Upper lobe of left lung (tissue), 6 donors: Measurements from ENCODE around the gene NAIF1. TPM values are rescaled to one million over a fixed set of nuclear protein-coding genes. Genes with fewer than 3 reads are reported as not detected.

Source experiments
- ATAC-seq, 2 donors: fragments of 200-7000 bp; cut with Tn5 transposase; one replicate each; pipeline ENCODE4 v1.9.1; 2022; ENCODE audit warnings: mild to moderate bottlenecking in 2 of 2, moderate library complexity in 2 of 2; ENCODE audit not compliant: low FRiP score in 2 of 2
- DNase-seq, 2 donors: peaks; one replicate each; pipeline ENCODE4 v3.0.0-alpha.2; 2019 to 2020
- H3K27ac ChIP-seq, 4 donors: fragments of 200-600 bp; sonication (generic); one replicate each; pipeline ENCODE4 v1.5.1; 2016 to 2019
- H3K27me3 ChIP-seq, 4 donors: fragments of 200-600 bp; sonication (generic); one replicate each; pipeline ENCODE4 v1.5.1; 2017 to 2019
- H3K36me3 ChIP-seq, 4 donors: fragments of 200-600 bp; sonication (generic); one replicate each; pipeline ENCODE4 v1.5.1; 2016 to 2019
- H3K4me1 ChIP-seq, 4 donors: fragments of 200-600 bp; sonication (generic); one replicate each; pipeline ENCODE4 v1.5.1; 2018 to 2019
- H3K4me3 ChIP-seq, 4 donors: fragments of 200-600 bp; sonication (generic); one replicate each; pipeline ENCODE4 v1.5.1; 2017 to 2019; ENCODE audit warnings: mild to moderate bottlenecking in 2 of 4, moderate library complexity in 1 of 4
- H3K9me3 ChIP-seq, 4 donors: fragments of 200-600 bp; sonication (generic); one replicate each; pipeline ENCODE4 v1.5.1; 2018 to 2019
- EP300 ChIP-seq, 4 donors: sonication (generic); formaldehyde crosslinking; IDR thresholded peaks; one replicate each; pipeline ENCODE4 v1.5.1; 2017; ENCODE audit warnings: antibody characterized with exemption in 4 of 4, control low read depth in 2 of 4
- POLR2A ChIP-seq, 4 donors: fragments of 450-650 bp; IDR thresholded peaks; one replicate each; pipeline ENCODE4 v1.5.1; 2016 to 2017; ENCODE audit warnings: antibody characterized with exemption in 4 of 4, mild to moderate bottlenecking in 2 of 4
- POLR2AphosphoS5 ChIP-seq, 2 donors: sonication (generic); formaldehyde crosslinking; IDR thresholded peaks; one replicate each; pipeline ENCODE4 v1.5.1; 2017; ENCODE audit warnings: antibody characterized with exemption in 2 of 2
- WGBS, 2 donors: methylation state at CpG; one replicate each; pipeline ENCODE4 v1.1.5; 2017 to 2018; 5-methylcytosine and 5-hydroxymethylcytosine counted together
- total RNA-seq, 6 donors: library from RNA; depleted of rRNA in 4 of 6; stranded (reverse); fragments of >200 nt in 4 of 6; gene quantifications; one replicate each; pipeline versions ENCODE4 v1.1.0 to v1.2.1, GENCODE V29; 2016 to 2021
- TF ChIP-seq, protein P1 (sequence below), 6 experiments: fragments of 450-650 bp in 4 of 6; fragments of 200-600 bp in 2 of 6; sonication (generic) in 2 of 6; IDR thresholded peaks; one replicate each; pipeline ENCODE4 v1.5.1; 2016 to 2019; ENCODE audit warnings: antibody characterized with exemption in 6 of 6
- donor health status: DM: no; HTN: no; CAD: no; lungs with moderate emphysema.
- donor health status: DM: no; HTN: yes; CAD: no; lungs with severe emphysema.

Gene NAIF1
- total RNA-seq, 6 donors from 2014 or later = 8.0 to 37.7 (median 13.0) TPM

DNA sequence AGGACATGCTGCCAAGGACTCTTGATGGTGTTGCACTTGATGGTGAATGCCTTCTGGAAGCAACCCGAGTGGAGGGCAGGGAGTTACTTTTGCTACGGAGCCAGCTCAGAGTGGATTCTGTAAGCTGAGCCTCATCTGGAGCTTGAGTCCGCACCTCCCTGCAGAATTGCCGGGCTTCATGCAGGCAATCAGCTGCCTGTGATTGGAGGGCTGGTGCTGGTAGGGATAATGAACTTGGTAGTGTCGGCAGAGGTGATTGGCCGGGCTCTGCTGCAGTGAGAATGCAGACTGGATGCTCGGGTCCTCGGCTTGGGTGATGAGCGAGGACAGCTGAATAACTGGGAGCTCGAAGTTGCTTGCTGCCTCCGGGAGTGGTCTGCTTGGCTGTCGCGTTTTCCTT lies 24.0 kb upstream of the NAIF1 start:
- ATAC-seq (peak in 1 of 2 donors; percentile 70), DNase-seq (no peak)
- WGBS, 2 donors = 64 to 66% methylated on average over 5 to 13 of the region's 13 CpGs
- H3K36me3 ChIP-seq = no peaks in the 10 kb centered on the region
- H3K27ac ChIP-seq = peak overlapping the region in 1 of 4 donors; percentile 62
- no peaks in the 10 kb centered on the region for H3K27me3 ChIP-seq
- no peak for TF ChIP-seq POLR2AphosphoS5 (IDR thresholded peaks at IDR 0.05)
- no peak for TF ChIP-seq EP300 (IDR thresholded peaks at IDR 0.05)
- no peak for TF ChIP-seq POLR2A (IDR thresholded peaks at IDR 0.05)
- TF ChIP-seq, protein P1, sequence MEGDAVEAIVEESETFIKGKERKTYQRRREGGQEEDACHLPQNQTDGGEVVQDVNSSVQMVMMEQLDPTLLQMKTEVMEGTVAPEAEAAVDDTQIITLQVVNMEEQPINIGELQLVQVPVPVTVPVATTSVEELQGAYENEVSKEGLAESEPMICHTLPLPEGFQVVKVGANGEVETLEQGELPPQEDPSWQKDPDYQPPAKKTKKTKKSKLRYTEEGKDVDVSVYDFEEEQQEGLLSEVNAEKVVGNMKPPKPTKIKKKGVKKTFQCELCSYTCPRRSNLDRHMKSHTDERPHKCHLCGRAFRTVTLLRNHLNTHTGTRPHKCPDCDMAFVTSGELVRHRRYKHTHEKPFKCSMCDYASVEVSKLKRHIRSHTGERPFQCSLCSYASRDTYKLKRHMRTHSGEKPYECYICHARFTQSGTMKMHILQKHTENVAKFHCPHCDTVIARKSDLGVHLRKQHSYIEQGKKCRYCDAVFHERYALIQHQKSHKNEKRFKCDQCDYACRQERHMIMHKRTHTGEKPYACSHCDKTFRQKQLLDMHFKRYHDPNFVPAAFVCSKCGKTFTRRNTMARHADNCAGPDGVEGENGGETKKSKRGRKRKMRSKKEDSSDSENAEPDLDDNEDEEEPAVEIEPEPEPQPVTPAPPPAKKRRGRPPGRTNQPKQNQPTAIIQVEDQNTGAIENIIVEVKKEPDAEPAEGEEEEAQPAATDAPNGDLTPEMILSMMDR (IDR thresholded peaks at IDR 0.05) = no peak
- H3K4me1 ChIP-seq = peaks cover 58 to 70% (median 64%) of the 10 kb centered on the region in 4 donors
- H3K4me3 ChIP-seq = no peak overlapping the region
- no peaks in the 10 kb centered on the region for H3K9me3 ChIP-seq

DNA sequence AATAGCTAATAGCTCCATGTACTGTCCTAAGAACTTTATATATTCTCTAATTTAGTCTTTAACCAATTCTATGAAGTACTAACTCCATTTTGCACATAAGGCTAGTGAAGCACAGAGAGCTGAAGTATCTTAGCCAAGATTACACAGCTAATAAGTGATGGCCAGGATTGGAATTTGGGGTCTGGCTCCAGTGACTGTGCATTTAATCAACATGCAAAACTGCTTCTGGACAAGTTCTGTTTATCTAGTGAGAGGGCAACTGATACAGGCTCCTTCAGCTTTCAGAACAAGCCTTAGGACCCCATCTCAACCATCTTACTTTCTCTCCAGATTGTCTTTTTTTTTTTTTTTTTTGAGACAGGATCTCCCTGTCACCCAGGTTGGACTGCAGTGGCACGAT lies 22.2 kb upstream of the NAIF1 start:
- no peak for DNase-seq
- ATAC-seq = no peak
- no peaks in the 10 kb centered on the region for H3K27me3 ChIP-seq
- TF ChIP-seq EP300 (IDR thresholded peaks at IDR 0.05) (no peak), POLR2A (IDR thresholded peaks at IDR 0.05) (no peak), POLR2AphosphoS5 (IDR thresholded peaks at IDR 0.05) (no peak)
- TF ChIP-seq, protein P1 (IDR thresholded peaks at IDR 0.05) = no peak
- no peak overlapping the region for H3K27ac ChIP-seq
- WGBS, 2 donors = 94 to 100% methylated on average over 1 of the region's 1 CpG
- H3K4me1 ChIP-seq = peaks cover 43 to 53% (median 49%) of the 10 kb centered on the region in 4 donors
- H3K36me3 ChIP-seq = no peaks in the 10 kb centered on the region
- H3K9me3 ChIP-seq = no peaks in the 10 kb centered on the region
- no peak overlapping the region for H3K4me3 ChIP-seq

DNA sequence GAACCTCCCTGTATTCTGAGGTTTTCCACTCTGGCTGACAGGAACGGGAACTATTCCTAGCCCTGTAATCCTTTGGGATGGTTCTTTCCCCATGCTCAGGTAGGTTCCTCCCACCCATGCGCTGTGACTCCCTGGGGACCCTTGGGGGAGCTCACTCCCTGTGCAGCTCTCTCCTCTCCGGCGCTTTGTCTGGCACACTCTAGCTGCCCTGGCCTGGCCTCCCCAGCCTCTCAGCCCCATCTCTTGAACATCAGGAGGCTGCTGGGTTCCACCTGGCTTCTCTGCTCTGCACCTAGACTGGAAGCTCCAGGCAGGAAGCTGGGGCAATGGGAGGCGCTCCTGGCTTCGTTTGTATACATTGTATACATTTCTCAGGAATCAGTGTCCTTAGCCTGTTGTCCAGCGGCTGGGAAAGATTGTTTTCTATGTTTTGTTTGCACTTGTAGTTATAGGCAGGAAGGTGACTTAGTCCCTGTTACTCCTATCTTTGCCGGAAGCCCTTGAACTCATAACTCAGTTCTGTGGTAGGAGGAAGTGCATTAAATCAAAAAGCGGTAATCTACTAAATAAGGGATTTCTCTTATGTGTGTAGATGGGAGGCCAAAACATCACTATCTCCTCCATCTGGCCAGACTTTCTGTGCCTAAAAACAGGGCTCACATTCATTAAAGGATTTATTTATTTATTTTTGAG lies 21.3 kb upstream of the NAIF1 start:
- Histone ChIP-seq H3K4me3 (no peak overlapping the region), H3K4me1 (peaks cover 34 to 50% (median 42%) of the 10 kb centered on the region in 4 donors), H3K27me3 (no peaks in the 10 kb centered on the region), H3K27ac (peak overlapping the region in 2 of 4 donors; percentile 7 to 42), H3K36me3 (no peaks in the 10 kb centered on the region), H3K9me3 (no peaks in the 10 kb centered on the region)
- TF ChIP-seq, protein P1 (IDR thresholded peaks at IDR 0.05) = no peak
- TF ChIP-seq POLR2AphosphoS5 (IDR thresholded peaks at IDR 0.05) = no peak
- DNase-seq = no peak
- no peak for ATAC-seq
- WGBS, 2 donors = 68 to 71% methylated on average over 9 of the region's 9 CpGs

DNA sequence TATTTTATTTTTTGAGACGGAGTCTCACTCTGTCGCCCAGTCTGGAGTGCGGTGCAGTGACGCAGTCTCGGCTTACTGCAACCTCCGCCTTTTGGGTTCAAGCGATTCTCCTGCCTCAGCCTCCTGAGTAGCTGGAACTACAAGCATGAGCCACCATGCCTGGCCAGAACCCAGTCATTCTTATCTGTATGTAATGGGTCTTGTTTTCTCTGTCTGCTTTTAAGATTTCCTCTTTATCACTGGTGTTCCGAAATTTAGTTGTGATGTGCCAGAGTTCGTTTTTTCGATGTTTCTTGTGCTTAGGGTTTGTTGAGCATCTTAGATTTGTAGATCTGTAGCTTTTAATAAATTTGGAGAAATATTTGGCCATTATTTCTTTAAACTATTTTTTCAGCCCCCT lies 20.1 kb upstream of the NAIF1 start:
- H3K4me1 ChIP-seq = peaks cover 26 to 42% (median 34%) of the 10 kb centered on the region in 4 donors
- DNase-seq (no peak), ATAC-seq (no peak)
- H3K27me3 ChIP-seq = no peaks in the 10 kb centered on the region
- TF ChIP-seq, protein P1 (IDR thresholded peaks at IDR 0.05) = no peak
- no peak for TF ChIP-seq POLR2AphosphoS5 (IDR thresholded peaks at IDR 0.05)
- no peak for TF ChIP-seq POLR2A (IDR thresholded peaks at IDR 0.05)
- no peaks in the 10 kb centered on the region for H3K9me3 ChIP-seq
- WGBS, 2 donors = 75 to 76% methylated on average over 10 of the region's 10 CpGs
- H3K4me3 ChIP-seq = no peak overlapping the region
- no peaks in the 10 kb centered on the region for H3K36me3 ChIP-seq
- no peak overlapping the region for H3K27ac ChIP-seq

DNA sequence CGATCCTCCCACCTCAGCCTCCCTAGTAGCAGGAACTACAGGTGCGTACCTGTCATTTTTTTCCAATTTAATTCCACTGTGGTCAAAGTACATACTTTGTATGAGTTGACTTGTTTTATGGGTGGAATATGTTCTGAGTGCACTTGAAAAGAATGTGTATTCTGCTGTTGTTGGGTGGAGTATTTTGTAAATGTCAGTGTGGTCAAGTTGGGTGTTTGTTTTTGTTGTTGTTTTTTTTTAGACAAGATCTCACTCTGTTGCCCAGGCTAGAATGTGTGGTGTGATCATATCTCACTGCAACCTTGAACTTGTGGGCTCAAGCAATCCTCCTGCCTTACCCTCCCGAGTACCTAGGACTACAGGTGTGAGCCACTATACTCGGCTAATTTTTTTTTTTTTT lies 18.8 kb upstream of the NAIF1 start:
- TF ChIP-seq, protein P1 (IDR thresholded peaks at IDR 0.05) = no peak
- TF ChIP-seq POLR2A (IDR thresholded peaks at IDR 0.05) = no peak
- TF ChIP-seq POLR2AphosphoS5 (IDR thresholded peaks at IDR 0.05) = no peak
- WGBS, 2 donors = 90% methylated on average over 4 of the region's 4 CpGs
- peaks cover 20 to 42% (median 32%) of the 10 kb centered on the region in 4 donors for H3K4me1 ChIP-seq

More for the DNA sequence above, 18.8 kb upstream of the NAIF1 start:
- ATAC-seq (no peak), DNase-seq (no peak)
- Histone ChIP-seq H3K27ac (no peak overlapping the region), H3K9me3 (no peaks in the 10 kb centered on the region), H3K27me3 (no peaks in the 10 kb centered on the region), H3K36me3 (no peaks in the 10 kb centered on the region), H3K4me3 (no peak overlapping the region)
